SK-N-SH treated with all-trans-retinoic acid at 6 μM for 48 hours (cell line): ENCODE results near the gene CAPN6.

ENCODE experiments used
- ATAC-seq: fragments of 200-7000 bp; cut with Tn5 transposase; 3 replicates; pipeline ENCODE4 v1.9.1; 2020; ENCODE audit warnings: mild to moderate bottlenecking, moderate library complexity
- ARNTL ChIP-seq: fragments of 450-650 bp; formaldehyde crosslinking; IDR thresholded peaks from 2 replicates; pipeline ENCODE4 v1.5.0; 2020; ENCODE audit warnings: low read depth, mild to moderate bottlenecking, moderate library complexity, borderline replicate concordance
- CREB5 ChIP-seq: fragments of 250-450 bp; sonication (Bioruptor Pico); IDR thresholded peaks from 2 replicates; pipeline ENCODE4 v1.5.1; 2020; ENCODE audit warnings: low read depth, mild to moderate bottlenecking, moderate library complexity
- CSRNP3 ChIP-seq: fragments of 250-450 bp; sonication (Bioruptor Pico); IDR thresholded peaks from 2 replicates; pipeline ENCODE4 v1.5.1; 2021; ENCODE audit warnings: mild to moderate bottlenecking, moderate library complexity
- ESRRG ChIP-seq: fragments of 250-450 bp; sonication (Bioruptor Pico); IDR thresholded peaks from 2 replicates; pipeline ENCODE4 v1.6.1; 2021; ENCODE audit warnings: mild to moderate bottlenecking
- ISL1 ChIP-seq: fragments of 250-450 bp; sonication (Bioruptor Pico); IDR thresholded peaks from 2 replicates; pipeline ENCODE4 v2.1.2; 2022; ENCODE audit warnings: mild to moderate bottlenecking, moderate library complexity
- OSR1 ChIP-seq: fragments of 250-450 bp; sonication (Bioruptor Pico); IDR thresholded peaks from 2 replicates; pipeline ENCODE4 v1.8.0; 2022; ENCODE audit warnings: moderate library complexity, mild to moderate bottlenecking, inconsistent platforms
- PATZ1 ChIP-seq: fragments of 250-450 bp; sonication (Bioruptor Pico); IDR thresholded peaks from 2 replicates; pipeline ENCODE4 v1.8.0; 2020; ENCODE audit warnings: mild to moderate bottlenecking, moderate library complexity, borderline replicate concordance
- POU6F1 ChIP-seq: fragments of 250-450 bp; sonication (Bioruptor Pico); IDR thresholded peaks from 2 replicates; pipeline ENCODE4 v1.8.0; 2021; ENCODE audit warnings: low read depth, mild to moderate bottlenecking, moderate library complexity, borderline replicate concordance
- PPARA ChIP-seq: fragments of 250-450 bp; sonication (Bioruptor Pico); IDR thresholded peaks from 2 replicates; pipeline ENCODE4 v1.5.0; 2020; ENCODE audit warnings: mild to moderate bottlenecking, borderline replicate concordance
- SNAI2 ChIP-seq: fragments of 250-450 bp; sonication (Bioruptor Pico); IDR thresholded peaks from 2 replicates; pipeline ENCODE4 v1.5.0; 2020; ENCODE audit warnings: mild to moderate bottlenecking, moderate library complexity
- TSHZ2 ChIP-seq: fragments of 250-450 bp; sonication (Bioruptor Pico); IDR thresholded peaks from 2 replicates; pipeline ENCODE4 v1.5.0; 2020; ENCODE audit warnings: mild to moderate bottlenecking, moderate library complexity
- ZFP3 ChIP-seq: fragments of 250-450 bp; sonication (Bioruptor Pico); IDR thresholded peaks from 2 replicates; pipeline ENCODE4 v1.5.0; 2020; ENCODE audit warnings: mild to moderate bottlenecking, moderate library complexity
- ZFP30 ChIP-seq: fragments of 450-650 bp; formaldehyde crosslinking; IDR thresholded peaks from 2 replicates; pipeline ENCODE4 v1.5.0; 2022; ENCODE audit warnings: mild to moderate bottlenecking, moderate library complexity
- ZNF565 ChIP-seq: fragments of 450-650 bp; formaldehyde crosslinking; conservative IDR thresholded peaks from 2 replicates; pipeline ENCODE4 v1.5.0; 2020; ENCODE audit warnings: low read depth, mild to moderate bottlenecking, moderate library complexity

The CAPN6 gene

GRCh38 chrX:111259559-111259958, 10.7 kb downstream of the CAPN6 start (continued):
- TF ChIP-seq ESRRG (CRISPR knock-in tag) (no peak), PATZ1 (CRISPR knock-in tag) (no peak), TSHZ2 (no peak), ZFP30 (CRISPR knock-in tag) (no peak)

- TF ChIP-seq OSR1 (CRISPR knock-in tag) (no peak), ESRRG (CRISPR knock-in tag) (no peak), PATZ1 (CRISPR knock-in tag) (no peak), TSHZ2 (no peak), CSRNP3 (CRISPR knock-in tag) (no peak), ARNTL (CRISPR knock-in tag) (no peak), ZNF565 (CRISPR knock-in tag) (no peak), POU6F1 (no peak), ZFP3 (CRISPR knock-in tag) (no peak), SNAI2 (CRISPR knock-in tag) (no peak), ISL1 (CRISPR knock-in tag) (no peak), CREB5 (CRISPR knock-in tag) (no peak), PPARA (CRISPR knock-in tag) (no peak), ZFP30 (CRISPR knock-in tag) (no peak)
- TF ChIP-seq, all 23 proteins: peak for 0
- ATAC-seq, result no peak
Observed at GRCh38 chrX:111257733-111258132, 12.6 kb downstream of the CAPN6 start.
